SK-N-SH treated with all-trans-retinoic acid at 6 μM for 48 hours (cell line): ENCODE results near the gene SUGP2.

Experiments
- ATAC-seq: fragments of 200-7000 bp; cut with Tn5 transposase; 3 replicates; pipeline ENCODE4 v1.9.1; 2020; ENCODE audit warnings: mild to moderate bottlenecking, moderate library complexity
- ARNTL ChIP-seq: fragments of 450-650 bp; formaldehyde crosslinking; IDR thresholded peaks from 2 replicates; pipeline ENCODE4 v1.5.0; 2020; ENCODE audit warnings: low read depth, mild to moderate bottlenecking, moderate library complexity, borderline replicate concordance
- BACH2 ChIP-seq: fragments of 250-450 bp; sonication (Bioruptor Pico); IDR thresholded peaks from 2 replicates; pipeline ENCODE4 v1.9.0; 2021; ENCODE audit warnings: mild to moderate bottlenecking, borderline replicate concordance
- CSDC2 ChIP-seq: fragments of 250-450 bp; sonication (Bioruptor Pico); IDR thresholded peaks from 2 replicates; pipeline ENCODE4 v1.5.0; 2020; ENCODE audit warnings: mild to moderate bottlenecking, moderate library complexity
- CSRNP3 ChIP-seq: fragments of 250-450 bp; sonication (Bioruptor Pico); IDR thresholded peaks from 2 replicates; pipeline ENCODE4 v1.5.1; 2021; ENCODE audit warnings: mild to moderate bottlenecking, moderate library complexity
- ESRRG ChIP-seq: fragments of 250-450 bp; sonication (Bioruptor Pico); IDR thresholded peaks from 2 replicates; pipeline ENCODE4 v1.6.1; 2021; ENCODE audit warnings: mild to moderate bottlenecking
- GLIS3 ChIP-seq: fragments of 250-450 bp; sonication (Bioruptor Pico); IDR thresholded peaks from 2 replicates; pipeline ENCODE4 v1.5.0; 2020; ENCODE audit warnings: mild to moderate bottlenecking, moderate library complexity
- ISL1 ChIP-seq: fragments of 250-450 bp; sonication (Bioruptor Pico); IDR thresholded peaks from 2 replicates; pipeline ENCODE4 v2.1.2; 2022; ENCODE audit warnings: mild to moderate bottlenecking, moderate library complexity
- OSR1 ChIP-seq: fragments of 250-450 bp; sonication (Bioruptor Pico); IDR thresholded peaks from 2 replicates; pipeline ENCODE4 v1.8.0; 2022; ENCODE audit warnings: moderate library complexity, mild to moderate bottlenecking, inconsistent platforms
- PATZ1 ChIP-seq: fragments of 250-450 bp; sonication (Bioruptor Pico); IDR thresholded peaks from 2 replicates; pipeline ENCODE4 v1.8.0; 2020; ENCODE audit warnings: mild to moderate bottlenecking, moderate library complexity, borderline replicate concordance
- POU6F1 ChIP-seq: fragments of 250-450 bp; sonication (Bioruptor Pico); IDR thresholded peaks from 2 replicates; pipeline ENCODE4 v1.8.0; 2021; ENCODE audit warnings: low read depth, mild to moderate bottlenecking, moderate library complexity, borderline replicate concordance
- PPARA ChIP-seq: fragments of 250-450 bp; sonication (Bioruptor Pico); IDR thresholded peaks from 2 replicates; pipeline ENCODE4 v1.5.0; 2020; ENCODE audit warnings: mild to moderate bottlenecking, borderline replicate concordance
- RARB ChIP-seq: fragments of 250-450 bp; sonication (Bioruptor Pico); IDR thresholded peaks from 2 replicates; pipeline ENCODE4 v1.8.0; 2021; ENCODE audit warnings: mild to moderate bottlenecking, moderate library complexity
- SNAI2 ChIP-seq: fragments of 250-450 bp; sonication (Bioruptor Pico); IDR thresholded peaks from 2 replicates; pipeline ENCODE4 v1.5.0; 2020; ENCODE audit warnings: mild to moderate bottlenecking, moderate library complexity
- TCF4 ChIP-seq: fragments of 250-450 bp; sonication (Bioruptor Pico); IDR thresholded peaks from 2 replicates; pipeline ENCODE4 v1.8.0; 2021; ENCODE audit warnings: mild to moderate bottlenecking, moderate library complexity, borderline replicate concordance
- TOX ChIP-seq: fragments of 250-450 bp; sonication (Bioruptor Pico); IDR thresholded peaks from 2 replicates; pipeline ENCODE4 v1.8.0; 2021; ENCODE audit warnings: mild to moderate bottlenecking, moderate library complexity, borderline replicate concordance
- TSHZ2 ChIP-seq: fragments of 250-450 bp; sonication (Bioruptor Pico); IDR thresholded peaks from 2 replicates; pipeline ENCODE4 v1.5.0; 2020; ENCODE audit warnings: mild to moderate bottlenecking, moderate library complexity
- ZC3H10 ChIP-seq: fragments of 250-450 bp; sonication (Bioruptor Pico); IDR thresholded peaks from 2 replicates; pipeline ENCODE4 v1.5.1; 2021; ENCODE audit warnings: mild to moderate bottlenecking, moderate library complexity
- ZFP3 ChIP-seq: fragments of 250-450 bp; sonication (Bioruptor Pico); IDR thresholded peaks from 2 replicates; pipeline ENCODE4 v1.5.0; 2020; ENCODE audit warnings: mild to moderate bottlenecking, moderate library complexity
- ZFP30 ChIP-seq: fragments of 450-650 bp; formaldehyde crosslinking; IDR thresholded peaks from 2 replicates; pipeline ENCODE4 v1.5.0; 2022; ENCODE audit warnings: mild to moderate bottlenecking, moderate library complexity
- ZNF565 ChIP-seq: fragments of 450-650 bp; formaldehyde crosslinking; conservative IDR thresholded peaks from 2 replicates; pipeline ENCODE4 v1.5.0; 2020; ENCODE audit warnings: low read depth, mild to moderate bottlenecking, moderate library complexity
- ZNF70 ChIP-seq: fragments of 450-650 bp; formaldehyde crosslinking; IDR thresholded peaks from 2 replicates; pipeline ENCODE4 v1.5.0; 2020; ENCODE audit warnings: mild to moderate bottlenecking, moderate library complexity
- ZNF8 ChIP-seq: fragments of 450-650 bp; formaldehyde crosslinking; IDR thresholded peaks from 2 replicates; pipeline ENCODE4 v1.5.0; 2020; ENCODE audit warnings: mild to moderate bottlenecking, moderate library complexity

Gene SUGP2

GRCh38 chr19:19028526-19028925 lies 4.8 kb downstream of the SUGP2 start:
- TF ChIP-seq ZNF565 (CRISPR knock-in tag) (no peak), SNAI2 (no peak)
- TF ChIP-seq, all 23 proteins: peak for 0
- ATAC-seq = no peak

- TF ChIP-seq SNAI2 (no peak), ARNTL (CRISPR knock-in tag) (no peak), ZC3H10 (no peak), POU6F1 (no peak), TCF4 (CRISPR knock-in tag) (no peak), BACH2 (no peak), ISL1 (CRISPR knock-in tag) (no peak), OSR1 (no peak), RARB (CRISPR knock-in tag) (no peak), TSHZ2 (CRISPR knock-in tag) (no peak), CSRNP3 (CRISPR knock-in tag) (no peak), TOX (CRISPR knock-in tag) (no peak), PPARA (no peak), ZNF70 (CRISPR knock-in tag) (no peak)
- no peak for ATAC-seq
Observed at GRCh38 chr19:19027228-19027627, 6.1 kb downstream of the SUGP2 start.

GRCh38 chr19:19026299-19026971 lies 6.9 kb downstream of the SUGP2 start:
- no peak; the same call in 2 of the 3 replicates for ATAC-seq
- TF ChIP-seq ZC3H10 (no peak), CSDC2 (CRISPR knock-in tag) (no peak), PATZ1 (CRISPR knock-in tag) (no peak), ZFP30 (no peak), ZFP3 (no peak), BACH2 (no peak), RARB (CRISPR knock-in tag) (no peak), ZNF565 (CRISPR knock-in tag) (no peak), GLIS3 (CRISPR knock-in tag) (no peak), PPARA (no peak), POU6F1 (no peak), OSR1 (no peak), ZNF8 (no peak), ISL1 (CRISPR knock-in tag) (no peak), ESRRG (no peak)
- TF ChIP-seq, all 23 proteins: peak for 0
